Adrenal gland (tissue), 5 donors: Measurements from ENCODE around the gene CHN2.

Source experiments
- POLR2A ChIP-seq, 2 donors: fragments of 450-650 bp; IDR thresholded peaks; one replicate each; pipeline ENCODE4 v1.6.1; 2017; ENCODE audit warnings: antibody characterized with exemption in 2 of 2, mild to moderate bottlenecking in 2 of 2, moderate library complexity in 1 of 2
- TF ChIP-seq, protein P1 (sequence below), 6 experiments: fragments of 450-650 bp in 4 of 6; fragments of 200-600 bp in 2 of 6; sonication (generic) in 1 of 6; IDR thresholded peaks; 1 replicate in 5 of 6; 2 replicates in 1 of 6; pipeline versions ENCODE4 v1.5.1 to v1.8.0; 2016 to 2021; ENCODE audit warnings: antibody characterized with exemption in 6 of 6, mild to moderate bottlenecking in 2 of 6, moderate library complexity in 1 of 6
- donor health status: DM: no; HTN: no; CAD: no.

- no peak for TF ChIP-seq POLR2A (IDR thresholded peaks at IDR 0.05)
- TF ChIP-seq, protein P1, sequence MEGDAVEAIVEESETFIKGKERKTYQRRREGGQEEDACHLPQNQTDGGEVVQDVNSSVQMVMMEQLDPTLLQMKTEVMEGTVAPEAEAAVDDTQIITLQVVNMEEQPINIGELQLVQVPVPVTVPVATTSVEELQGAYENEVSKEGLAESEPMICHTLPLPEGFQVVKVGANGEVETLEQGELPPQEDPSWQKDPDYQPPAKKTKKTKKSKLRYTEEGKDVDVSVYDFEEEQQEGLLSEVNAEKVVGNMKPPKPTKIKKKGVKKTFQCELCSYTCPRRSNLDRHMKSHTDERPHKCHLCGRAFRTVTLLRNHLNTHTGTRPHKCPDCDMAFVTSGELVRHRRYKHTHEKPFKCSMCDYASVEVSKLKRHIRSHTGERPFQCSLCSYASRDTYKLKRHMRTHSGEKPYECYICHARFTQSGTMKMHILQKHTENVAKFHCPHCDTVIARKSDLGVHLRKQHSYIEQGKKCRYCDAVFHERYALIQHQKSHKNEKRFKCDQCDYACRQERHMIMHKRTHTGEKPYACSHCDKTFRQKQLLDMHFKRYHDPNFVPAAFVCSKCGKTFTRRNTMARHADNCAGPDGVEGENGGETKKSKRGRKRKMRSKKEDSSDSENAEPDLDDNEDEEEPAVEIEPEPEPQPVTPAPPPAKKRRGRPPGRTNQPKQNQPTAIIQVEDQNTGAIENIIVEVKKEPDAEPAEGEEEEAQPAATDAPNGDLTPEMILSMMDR (IDR thresholded peaks at IDR 0.05), result no peak
Observed at GRCh38 chr7:29318853-29319718, 124.5 kb downstream of the CHN2 start.
